ENCODE results near the gene ASB6. TPM values are rescaled to one million over a fixed set of nuclear protein-coding genes. Genes with fewer than 3 reads are reported as not detected.

The ASB6 gene
- total RNA-seq, 2 experiments from 2014 or later = 25.4 to 27.7 TPM

- no peaks in the 10 kb centered on the region for H3K36me3 Mint-ChIP-seq (ENCODE audit: low read depth)
- POLR2A ChIA-PET = interaction anchor here (1.1 to 1.4 kb wide), 2 partner anchors 442 to 488 kb away, joined by 4 to 5 read pairs; partner anchors contain the start of gene IER5L
- peak; percentile 31 for ATAC-seq
Measured at GRCh38 chr9:129619787-129620668, 21.9 kb downstream of the ASB6 start.

DNA sequence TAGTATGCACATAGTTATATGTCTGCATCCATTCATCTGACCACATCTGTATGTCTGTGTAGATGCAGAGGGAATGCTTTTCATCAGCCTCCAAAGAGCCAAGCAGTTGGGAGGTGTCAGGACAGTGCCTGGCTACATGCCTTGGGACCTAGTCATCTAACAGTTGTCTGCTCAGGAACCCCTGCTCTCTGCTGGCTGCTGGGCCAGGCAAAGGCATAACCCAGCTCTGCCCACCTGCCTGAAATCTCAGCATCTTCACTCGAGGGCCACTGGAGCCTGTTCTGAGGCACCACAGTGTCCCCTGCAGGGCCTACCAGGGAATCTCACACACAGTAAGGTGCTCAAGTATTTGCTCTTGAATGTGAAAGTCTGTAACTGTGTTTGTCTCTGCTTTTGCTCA lies 24.8 kb downstream of the ASB6 start:
- ATAC-seq (no peak), DNase-seq (peak; percentile 51)
- no peak overlapping the region for H3K27ac Mint-ChIP-seq
- no peak overlapping the region for H3K4me3 Mint-ChIP-seq
- ChIA-PET CTCF (interaction anchor here (0.6 kb wide), 1 partner anchor 474 kb away, joined by 3 read pairs; no protein-coding TSS in a partner anchor), POLR2A (no interaction called here)
- no peaks in the 10 kb centered on the region for H3K36me3 Mint-ChIP-seq (ENCODE audit: low read depth)
- peaks cover 3% of the 10 kb centered on the region for H3K4me1 Mint-ChIP-seq (ENCODE audit: low read depth)
- H3K9me3 Mint-ChIP-seq (ENCODE audit: insufficient read depth) = no peaks in the 10 kb centered on the region
- H3K27me3 Mint-ChIP-seq (ENCODE audit: low read depth) = peaks cover 27% of the 10 kb centered on the region

More at GRCh38 chr9:129619787-129620668, 21.9 kb downstream of the ASB6 start:
- Mint-ChIP-seq H3K4me1 (ENCODE audit: low read depth) (peaks cover 13% of the 10 kb centered on the region), H3K9me3 (ENCODE audit: insufficient read depth) (no peaks in the 10 kb centered on the region), H3K27ac (no peak overlapping the region), H3K27me3 (ENCODE audit: low read depth) (peaks cover 27% of the 10 kb centered on the region), H3K4me3 (peak overlapping the region; percentile 34)
- DNase-seq = no peak
- CTCF ChIA-PET = interaction anchor here (0.6 to 9.5 kb wide), 4 partner anchors 7 to 489 kb away, joined by 3 to 176 read pairs (median 46); no protein-coding TSS in a partner anchor

DNA sequence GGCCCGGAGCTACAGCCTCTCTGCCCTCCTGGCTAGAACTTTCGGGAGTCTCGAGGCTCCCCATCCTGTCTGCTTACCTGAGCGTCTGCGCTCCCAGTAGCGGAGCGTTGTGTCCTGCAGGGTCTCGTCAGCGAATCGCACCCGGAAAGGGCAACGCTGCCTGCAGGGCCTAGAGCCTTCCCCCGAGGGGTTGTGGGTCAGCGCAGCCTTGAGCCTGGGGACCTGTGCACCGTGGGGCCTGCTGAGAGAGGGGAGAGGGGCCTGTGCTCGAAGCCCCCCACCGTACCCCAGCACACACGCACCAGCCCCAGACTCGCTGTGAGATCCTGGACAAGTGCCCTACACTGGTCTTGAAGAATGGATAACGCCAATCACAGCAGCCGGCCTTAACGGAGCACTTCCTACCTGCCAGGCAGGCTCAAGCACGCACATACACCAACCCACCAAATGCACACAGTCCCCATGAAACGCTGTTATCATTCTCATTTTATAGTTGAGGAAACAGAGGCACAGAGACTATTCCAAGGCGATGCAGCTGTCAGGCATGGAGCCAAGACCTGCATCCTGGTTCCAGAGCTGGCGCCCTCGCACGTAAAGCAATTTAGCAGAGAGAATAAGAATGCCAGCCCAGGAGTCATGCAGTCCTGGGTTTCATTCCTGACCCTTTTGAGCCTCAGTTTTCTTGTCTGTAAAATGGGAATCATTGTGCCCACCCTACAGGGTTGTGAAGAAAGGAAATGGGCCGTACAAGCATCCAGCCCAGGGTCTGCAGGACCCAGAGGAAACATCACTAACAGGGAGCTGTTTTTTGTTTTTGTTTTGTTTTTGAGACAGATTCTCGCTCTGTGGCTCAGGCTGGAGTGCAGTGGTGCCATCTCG lies 26.3 kb downstream of the ASB6 start:
- Mint-ChIP-seq H3K27ac (no peak overlapping the region), H3K36me3 (ENCODE audit: low read depth) (no peaks in the 10 kb centered on the region), H3K27me3 (ENCODE audit: low read depth) (peaks cover 18% of the 10 kb centered on the region), H3K4me1 (ENCODE audit: low read depth) (peaks cover 10% of the 10 kb centered on the region), H3K4me3 (no peak overlapping the region), H3K9me3 (ENCODE audit: insufficient read depth) (no peaks in the 10 kb centered on the region)
- ChIA-PET POLR2A (no interaction called here), CTCF (interaction anchor here (6.0 to 6.3 kb wide), 2 partner anchors 7 to 477 kb away, joined by 38 to 81 read pairs; partner anchors contain the start of genes C9orf50 and NTMT1)
- DNase-seq (no peak), ATAC-seq (no peak)

GRCh38 chr9:129614932-129615331 lies 27.0 kb downstream of the ASB6 start:
- ChIA-PET CTCF (interaction anchor here (1.6 to 6.3 kb wide), 4 partner anchors 8 to 484 kb away, joined by 7 to 81 read pairs (median 24); partner anchors contain the start of genes C9orf50 and NTMT1), POLR2A (no interaction called here)
- Mint-ChIP-seq H3K27me3 (ENCODE audit: low read depth) (peaks cover 18% of the 10 kb centered on the region), H3K36me3 (ENCODE audit: low read depth) (no peaks in the 10 kb centered on the region), H3K4me1 (ENCODE audit: low read depth) (peaks cover 11% of the 10 kb centered on the region), H3K4me3 (no peak overlapping the region), H3K27ac (no peak overlapping the region), H3K9me3 (ENCODE audit: insufficient read depth) (no peaks in the 10 kb centered on the region)
- DNase-seq (no peak), ATAC-seq (no peak)

GRCh38 chr9:129613520-129614175 lies 28.3 kb downstream of the ASB6 start:
- Mint-ChIP-seq H3K4me1 (ENCODE audit: low read depth) (peaks cover 19% of the 10 kb centered on the region), H3K9me3 (ENCODE audit: insufficient read depth) (no peaks in the 10 kb centered on the region), H3K27ac (no peak overlapping the region), H3K36me3 (ENCODE audit: low read depth) (no peaks in the 10 kb centered on the region), H3K4me3 (no peak overlapping the region), H3K27me3 (ENCODE audit: low read depth) (peaks cover 11% of the 10 kb centered on the region)
- POLR2A ChIA-PET = interaction anchor here (0.5 kb wide), 1 partner anchor 452 kb away, joined by 3 read pairs; no protein-coding TSS in a partner anchor
- CTCF ChIA-PET = interaction anchor here (1.6 to 6.3 kb wide), 4 partner anchors 9 to 482 kb away, joined by 7 to 81 read pairs (median 24); partner anchors contain the start of genes C9orf50 and NTMT1
- DNase-seq (no peak), ATAC-seq (no peak)

- ATAC-seq (no peak), DNase-seq (no peak)
- POLR2A ChIA-PET = interaction anchor here (0.5 kb wide), 1 partner anchor 452 kb away, joined by 3 read pairs; no protein-coding TSS in a partner anchor
- no peaks in the 10 kb centered on the region for H3K36me3 Mint-ChIP-seq (ENCODE audit: low read depth)
- peaks cover 26% of the 10 kb centered on the region for H3K4me1 Mint-ChIP-seq (ENCODE audit: low read depth)
- no peak overlapping the region for H3K27ac Mint-ChIP-seq
- peaks cover 7% of the 10 kb centered on the region for H3K27me3 Mint-ChIP-seq (ENCODE audit: low read depth)
- CTCF ChIA-PET = interaction anchor here (0.9 to 6.3 kb wide), 5 partner anchors 10 to 482 kb away, joined by 3 to 81 read pairs (median 10); partner anchors contain the start of genes C9orf50 and NTMT1
- H3K9me3 Mint-ChIP-seq (ENCODE audit: insufficient read depth) = no peaks in the 10 kb centered on the region
- H3K4me3 Mint-ChIP-seq = no peak overlapping the region
Measured at GRCh38 chr9:129612815-129613519, 29.0 kb downstream of the ASB6 start.

DNA sequence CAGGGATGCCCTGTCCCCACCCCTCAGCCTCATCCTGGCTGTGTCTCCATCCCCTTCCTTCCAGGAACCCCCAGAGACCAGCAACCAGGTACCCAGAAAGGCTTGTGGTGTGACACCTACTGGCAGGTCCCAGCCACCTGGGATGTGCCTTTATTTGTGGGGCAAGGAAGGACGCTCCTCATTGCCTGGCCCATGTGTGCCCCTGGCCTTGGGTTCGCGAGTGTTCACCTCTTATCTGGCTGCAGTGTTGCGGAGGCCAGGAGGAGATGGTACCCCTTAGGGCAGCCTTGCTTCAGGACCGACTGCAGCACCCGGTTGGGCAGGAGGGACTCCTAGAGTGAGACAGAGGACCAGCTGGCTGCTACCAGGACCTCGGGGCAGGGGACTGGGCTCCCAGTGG lies 29.8 kb downstream of the ASB6 start:
- Mint-ChIP-seq H3K36me3 (ENCODE audit: low read depth) (no peaks in the 10 kb centered on the region), H3K9me3 (ENCODE audit: insufficient read depth) (no peaks in the 10 kb centered on the region), H3K27ac (no peak overlapping the region), H3K4me3 (no peak overlapping the region), H3K27me3 (ENCODE audit: low read depth) (peaks cover 2% of the 10 kb centered on the region), H3K4me1 (ENCODE audit: low read depth) (peaks cover 34% of the 10 kb centered on the region)
- DNase-seq (no peak), ATAC-seq (no peak)
- ChIA-PET POLR2A (no interaction called here), CTCF (interaction anchor here (0.9 to 6.3 kb wide), 10 partner anchors 11 to 481 kb away, joined by 3 to 81 read pairs (median 8); partner anchors contain the start of genes C9orf50 and NTMT1)

GRCh38 chr9:129611307-129611800 lies 30.6 kb downstream of the ASB6 start:
- ChIA-PET POLR2A (interaction anchor here (1.4 kb wide), 1 partner anchor 437 kb away, joined by 4 read pairs; no protein-coding TSS in a partner anchor), CTCF (interaction anchor here (0.7 to 6.3 kb wide), 20 partner anchors 11 to 480 kb away, joined by 3 to 81 read pairs (median 4); partner anchors contain the start of genes C9orf50, IER5L and NTMT1)
- Mint-ChIP-seq H3K4me3 (no peak overlapping the region), H3K27me3 (ENCODE audit: low read depth) (peaks cover 2% of the 10 kb centered on the region), H3K36me3 (ENCODE audit: low read depth) (no peaks in the 10 kb centered on the region), H3K9me3 (ENCODE audit: insufficient read depth) (no peaks in the 10 kb centered on the region), H3K27ac (no peak overlapping the region), H3K4me1 (ENCODE audit: low read depth) (peaks cover 42% of the 10 kb centered on the region)
- no peak for DNase-seq
- no peak for ATAC-seq

- Mint-ChIP-seq H3K9me3 (ENCODE audit: insufficient read depth) (no peaks in the 10 kb centered on the region), H3K36me3 (ENCODE audit: low read depth) (no peaks in the 10 kb centered on the region), H3K27me3 (ENCODE audit: low read depth) (peaks cover 2% of the 10 kb centered on the region), H3K27ac (peak overlapping the region; percentile 43), H3K4me1 (ENCODE audit: low read depth) (peaks cover 49% of the 10 kb centered on the region), H3K4me3 (peak overlapping the region; percentile 58)
- ChIA-PET POLR2A (interaction anchor here (1.4 kb wide), 1 partner anchor 436 kb away, joined by 4 read pairs; no protein-coding TSS in a partner anchor), CTCF (interaction anchor here (0.6 to 6.3 kb wide), 22 partner anchors 12 to 480 kb away, joined by 3 to 81 read pairs (median 4); partner anchors contain the start of genes C9orf50, IER5L and NTMT1)
- ATAC-seq = peak; percentile 78
- peak; percentile 79 for DNase-seq
Measured at GRCh38 chr9:129610473-129611306, 31.3 kb downstream of the ASB6 start.

GRCh38 chr9:129610213-129610472 lies 31.8 kb downstream of the ASB6 start:
- CTCF ChIA-PET = no interaction called here
- Mint-ChIP-seq H3K4me3 (peak overlapping the region; percentile 52), H3K9me3 (ENCODE audit: insufficient read depth) (no peaks in the 10 kb centered on the region), H3K27me3 (ENCODE audit: low read depth) (peaks cover 2% of the 10 kb centered on the region), H3K4me1 (ENCODE audit: low read depth) (peaks cover 50% of the 10 kb centered on the region), H3K27ac (no peak overlapping the region), H3K36me3 (ENCODE audit: low read depth) (no peaks in the 10 kb centered on the region)
- ATAC-seq = no peak
- POLR2A ChIA-PET = no interaction called here
- DNase-seq = no peak
